ENCODE results near the gene FGF22. TPM values are rescaled to one million over a fixed set of nuclear protein-coding genes. Genes with fewer than 3 reads are reported as not detected.

FGF22 gene
- total RNA-seq, 2 experiments from 2014 or later = not detected

DNA sequence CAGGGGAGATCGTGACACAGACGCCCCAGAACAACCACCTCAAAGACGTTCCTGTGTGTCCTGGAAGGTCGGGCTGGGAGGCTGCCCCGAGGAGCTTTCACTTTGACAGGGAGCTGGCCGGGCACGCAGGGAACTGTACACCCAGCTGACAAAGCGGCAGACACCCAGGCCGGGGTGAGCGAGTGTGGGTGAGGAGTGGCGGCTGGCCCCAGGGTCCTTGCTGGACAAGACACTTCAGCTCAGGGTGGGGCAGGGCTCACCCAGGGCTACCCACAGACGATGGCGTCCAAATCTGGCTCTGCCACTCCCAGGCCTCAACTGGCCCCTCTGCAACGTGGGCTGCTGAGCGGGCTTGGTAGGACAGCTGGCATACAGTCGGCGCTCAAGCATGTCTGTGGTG lies 2.0 kb downstream of the FGF22 start:
- no peaks in the 10 kb centered on the region for H3K9me3 Mint-ChIP-seq
- H3K4me3 Mint-ChIP-seq = no peak overlapping the region
- peaks cover 4% of the 10 kb centered on the region for H3K27me3 Mint-ChIP-seq
- H3K36me3 Mint-ChIP-seq = peaks cover 4% of the 10 kb centered on the region
- H3K4me1 Mint-ChIP-seq = peaks cover 7% of the 10 kb centered on the region
- H3K27ac Mint-ChIP-seq = no peak overlapping the region
- no peak for DNase-seq

DNA sequence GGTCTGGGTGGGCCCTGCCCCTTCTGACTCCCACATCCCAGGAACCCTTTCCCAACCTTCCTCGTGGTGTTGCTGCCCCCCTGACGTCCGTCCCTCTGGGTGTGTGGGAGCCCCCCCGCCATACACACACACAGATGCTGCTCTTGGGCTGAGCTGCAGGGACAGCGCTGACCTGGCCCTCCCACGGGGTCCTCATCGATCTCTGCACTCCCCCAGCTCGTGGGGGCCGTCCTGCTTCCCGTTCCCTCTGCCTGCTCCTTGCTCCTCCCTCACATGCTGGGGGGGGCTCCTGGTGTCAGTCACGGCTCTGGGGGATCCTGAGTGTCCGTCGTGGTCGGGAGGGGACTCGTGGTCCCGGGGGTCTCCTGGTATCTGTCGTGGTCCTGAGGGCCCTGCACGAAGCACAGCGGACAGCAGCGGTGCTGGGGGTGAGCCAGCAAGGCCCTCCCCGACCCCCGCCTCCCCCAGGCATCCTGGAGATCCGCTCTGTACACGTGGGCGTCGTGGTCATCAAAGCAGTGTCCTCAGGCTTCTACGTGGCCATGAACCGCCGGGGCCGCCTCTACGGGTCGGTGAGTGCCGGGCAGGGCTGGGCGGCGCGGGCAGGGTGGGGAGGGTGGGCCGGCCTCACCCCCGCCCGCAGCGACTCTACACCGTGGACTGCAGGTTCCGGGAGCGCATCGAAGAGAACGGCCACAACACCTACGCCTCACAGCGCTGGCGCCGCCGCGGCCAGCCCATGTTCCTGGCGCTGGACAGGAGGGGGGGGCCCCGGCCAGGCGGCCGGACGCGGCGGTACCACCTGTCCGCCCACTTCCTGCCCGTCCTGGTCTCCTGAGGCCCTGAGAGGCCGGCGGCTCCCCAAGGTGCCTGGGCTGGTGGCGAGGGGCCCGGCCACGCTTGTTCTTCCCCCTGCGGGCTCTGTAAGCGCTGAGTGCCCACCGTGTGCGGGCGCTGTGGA lies 3.4 kb downstream of the FGF22 start:
- Mint-ChIP-seq H3K4me3 (peak overlapping the region; percentile 2), H3K4me1 (peaks cover 7% of the 10 kb centered on the region), H3K27ac (no peak overlapping the region), H3K36me3 (peaks cover 5% of the 10 kb centered on the region), H3K27me3 (peaks cover 4% of the 10 kb centered on the region), H3K9me3 (no peaks in the 10 kb centered on the region)
- no peak for DNase-seq

DNA sequence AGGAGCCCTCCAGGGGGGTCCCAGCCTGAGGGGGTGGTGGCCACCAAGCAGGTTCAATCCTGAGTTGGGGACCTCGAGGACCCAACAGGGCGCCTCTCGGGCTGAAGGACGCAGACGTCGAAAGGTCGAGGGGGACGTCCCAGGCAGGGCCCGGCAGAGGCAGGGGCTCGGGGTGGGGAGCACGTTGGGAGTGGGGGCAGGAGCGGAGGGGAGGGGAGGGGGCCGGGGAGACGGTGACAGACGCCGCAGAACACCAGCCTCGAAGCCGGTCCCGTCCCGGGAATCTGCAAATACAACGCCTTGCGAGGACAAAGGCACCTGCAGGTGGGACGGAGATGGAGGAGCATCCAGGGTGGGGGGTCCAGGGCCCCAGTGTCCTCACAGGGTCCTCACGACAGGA lies 4.1 kb downstream of the FGF22 start:
- Mint-ChIP-seq H3K9me3 (no peaks in the 10 kb centered on the region), H3K27me3 (peaks cover 4% of the 10 kb centered on the region), H3K36me3 (peaks cover 8% of the 10 kb centered on the region), H3K4me1 (peaks cover 5% of the 10 kb centered on the region), H3K4me3 (no peak overlapping the region), H3K27ac (no peak overlapping the region)
- no peak for DNase-seq

DNA sequence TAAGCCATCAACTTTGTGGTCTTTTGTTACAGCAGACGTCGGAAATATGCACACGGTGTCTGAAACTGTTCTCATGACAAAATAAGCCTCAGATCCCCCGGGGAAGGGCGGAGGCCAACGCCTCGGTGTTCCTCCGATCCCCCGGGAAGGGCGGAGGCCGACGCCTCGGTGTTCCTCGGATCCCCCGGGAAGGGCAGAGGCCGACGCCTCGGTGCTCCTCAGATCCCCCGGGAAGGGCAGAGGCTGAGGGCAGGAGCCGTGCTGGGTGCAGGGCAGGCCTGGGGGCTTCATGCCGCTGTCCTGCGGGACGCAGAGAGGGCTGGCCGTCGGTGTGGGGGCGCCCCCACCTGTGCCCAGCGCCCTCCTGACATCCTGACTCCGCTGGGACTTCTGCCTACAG lies 4.7 kb downstream of the FGF22 start:
- DNase-seq = no peak
- H3K4me1 Mint-ChIP-seq = peaks cover 2% of the 10 kb centered on the region
- H3K4me3 Mint-ChIP-seq = no peak overlapping the region
- H3K27ac Mint-ChIP-seq = no peak overlapping the region
- H3K36me3 Mint-ChIP-seq = peaks cover 9% of the 10 kb centered on the region
- peaks cover 1% of the 10 kb centered on the region for H3K27me3 Mint-ChIP-seq
- H3K9me3 Mint-ChIP-seq = no peaks in the 10 kb centered on the region

DNA sequence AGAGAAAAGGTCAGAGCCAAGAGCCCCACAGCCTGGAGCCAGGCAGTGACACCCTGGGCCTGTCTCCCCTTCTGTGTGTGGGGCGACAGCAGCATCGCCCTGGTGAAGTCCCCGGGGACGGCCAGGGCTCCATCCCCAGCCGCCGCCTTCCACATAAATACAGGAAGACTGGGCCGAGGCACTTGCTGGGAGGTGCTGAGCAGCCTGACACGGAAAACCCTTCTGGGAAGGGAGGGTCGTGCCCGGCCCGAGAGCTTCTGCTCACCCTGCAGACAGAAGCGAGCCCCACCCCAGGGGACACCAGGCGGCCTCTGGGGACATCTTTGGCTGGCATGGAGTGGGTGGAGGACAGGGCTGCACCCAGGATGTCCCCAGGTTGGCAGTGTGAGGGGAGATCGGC lies 5.1 kb downstream of the FGF22 start:
- H3K27me3 Mint-ChIP-seq = no peaks in the 10 kb centered on the region
- H3K36me3 Mint-ChIP-seq = peaks cover 9% of the 10 kb centered on the region
- H3K27ac Mint-ChIP-seq = no peak overlapping the region
- no peaks in the 10 kb centered on the region for H3K9me3 Mint-ChIP-seq
- no peak for DNase-seq
- no peaks in the 10 kb centered on the region for H3K4me1 Mint-ChIP-seq
- H3K4me3 Mint-ChIP-seq = no peak overlapping the region

GRCh38 chr19:645912-646778 lies 6.5 kb downstream of the FGF22 start:
- Mint-ChIP-seq H3K27me3 (no peaks in the 10 kb centered on the region), H3K36me3 (peaks cover 9% of the 10 kb centered on the region), H3K27ac (peak overlapping the region; percentile 60), H3K9me3 (no peaks in the 10 kb centered on the region), H3K4me1 (no peaks in the 10 kb centered on the region), H3K4me3 (no peak overlapping the region)
- DNase-seq = no peak

DNA sequence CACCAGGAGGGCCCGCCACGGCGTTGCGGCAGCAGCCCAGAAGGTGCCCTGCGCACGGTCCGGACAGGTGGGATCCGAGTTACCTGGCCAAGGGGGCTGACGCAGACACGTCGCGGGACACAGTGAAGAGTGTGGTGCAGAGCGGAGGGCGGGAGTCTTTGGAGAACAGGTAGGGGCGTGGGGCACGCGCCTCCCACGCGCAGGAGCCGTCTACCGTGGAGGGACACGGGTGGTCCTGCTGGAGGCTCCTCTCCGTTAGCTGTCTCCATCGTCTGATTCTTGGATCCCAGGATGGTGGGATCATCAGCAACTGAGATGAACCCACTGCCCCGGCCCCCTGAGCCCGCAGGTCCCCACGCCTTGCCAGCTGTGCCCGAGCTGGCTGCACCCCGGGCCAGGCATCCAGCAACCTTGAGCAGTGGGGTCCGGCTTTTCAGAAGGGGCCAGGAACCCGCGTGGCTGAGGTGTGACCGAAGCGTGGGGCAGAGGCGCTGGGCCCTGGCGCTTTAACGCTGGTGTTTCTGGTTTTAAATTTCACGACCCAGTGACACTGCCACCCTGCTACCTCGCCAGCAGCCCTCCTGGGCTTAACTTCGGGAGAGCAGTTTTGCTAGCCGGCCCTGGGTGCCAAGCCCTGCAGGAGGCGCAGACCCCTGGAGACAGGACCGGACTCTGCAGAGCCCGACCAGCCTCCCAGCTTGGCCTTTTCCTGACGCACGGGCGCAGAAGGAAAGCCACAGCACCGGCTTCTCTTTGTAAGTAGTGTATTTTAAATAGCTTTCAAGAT lies 7.3 kb downstream of the FGF22 start:
- no peaks in the 10 kb centered on the region for H3K9me3 Mint-ChIP-seq

DNA sequence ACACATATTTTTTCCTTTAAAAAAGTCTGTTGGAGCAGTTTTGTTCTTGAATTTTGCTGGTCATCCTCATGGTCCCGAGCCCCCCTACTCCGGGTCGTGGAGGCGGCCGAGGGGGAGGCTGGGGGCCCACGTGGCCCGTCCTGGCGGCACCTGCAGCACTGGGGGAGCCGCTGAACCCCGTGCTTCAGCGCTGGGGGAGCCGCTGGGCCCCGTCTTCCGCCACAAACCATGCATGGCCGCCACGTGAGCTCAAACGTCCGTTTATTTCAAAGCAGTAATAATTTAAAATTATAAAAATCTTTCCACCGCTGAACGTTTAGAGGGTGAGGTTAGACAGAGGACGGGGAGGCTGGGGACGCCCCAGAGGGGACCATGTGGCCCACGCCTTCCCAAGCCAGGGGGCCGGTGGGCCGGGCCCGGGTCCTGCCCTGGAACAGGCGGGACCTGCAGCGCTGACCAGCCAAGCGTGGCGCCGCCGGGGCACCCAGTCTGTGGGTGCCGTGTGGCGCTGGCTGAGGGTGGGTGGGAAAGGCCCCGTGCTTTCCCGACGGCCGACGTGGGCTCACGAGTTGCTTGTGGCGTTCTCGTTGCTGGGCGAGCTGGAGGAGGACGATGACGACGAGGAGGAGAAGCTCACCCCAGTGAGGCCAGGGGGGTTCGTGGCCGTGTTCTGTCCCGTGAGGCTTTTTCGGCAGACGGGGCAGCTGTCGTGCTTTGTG lies 8.0 kb downstream of the FGF22 start:
- H3K4me3 Mint-ChIP-seq = no peak overlapping the region
- H3K27me3 Mint-ChIP-seq = no peaks in the 10 kb centered on the region
- no peak for DNase-seq
- no peaks in the 10 kb centered on the region for H3K9me3 Mint-ChIP-seq
- peaks cover 9% of the 10 kb centered on the region for H3K36me3 Mint-ChIP-seq
- H3K4me1 Mint-ChIP-seq = no peaks in the 10 kb centered on the region
- no peak overlapping the region for H3K27ac Mint-ChIP-seq

More for the DNA sequence above, 7.3 kb downstream of the FGF22 start:
- H3K27ac Mint-ChIP-seq = no peak overlapping the region
- H3K4me3 Mint-ChIP-seq = no peak overlapping the region
- DNase-seq = no peak
- no peaks in the 10 kb centered on the region for H3K27me3 Mint-ChIP-seq
- H3K36me3 Mint-ChIP-seq = peaks cover 9% of the 10 kb centered on the region
- no peaks in the 10 kb centered on the region for H3K4me1 Mint-ChIP-seq

GRCh38 chr19:648305-648704 lies 8.6 kb downstream of the FGF22 start:
- no peaks in the 10 kb centered on the region for H3K9me3 Mint-ChIP-seq
- H3K4me3 Mint-ChIP-seq = no peak overlapping the region
- no peak for DNase-seq
- no peaks in the 10 kb centered on the region for H3K27me3 Mint-ChIP-seq
- peaks cover 9% of the 10 kb centered on the region for H3K36me3 Mint-ChIP-seq
- H3K4me1 Mint-ChIP-seq = no peaks in the 10 kb centered on the region
- H3K27ac Mint-ChIP-seq = no peak overlapping the region

GRCh38 chr19:648904-649801 lies 9.5 kb downstream of the FGF22 start:
- H3K9me3 Mint-ChIP-seq = no peaks in the 10 kb centered on the region
- H3K27ac Mint-ChIP-seq = no peak overlapping the region

DNA sequence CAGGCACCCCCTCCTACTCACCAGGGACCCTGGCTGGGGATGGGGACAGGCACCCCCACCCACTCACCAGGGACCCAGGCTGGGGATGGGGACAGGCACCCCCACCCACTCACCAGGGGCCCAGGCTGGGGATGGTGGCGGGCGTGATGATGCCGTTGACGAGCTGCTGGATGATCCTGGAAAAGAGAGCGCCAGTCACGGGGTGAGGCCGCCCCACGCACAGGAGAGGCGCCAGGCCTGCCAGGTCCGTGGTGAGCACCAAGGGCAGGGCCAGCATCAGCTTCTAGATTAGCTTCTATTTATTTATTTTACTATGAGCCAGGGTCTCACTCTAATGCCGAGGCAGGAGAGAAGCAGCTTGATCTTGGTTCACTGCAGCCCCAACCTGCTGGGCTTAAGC lies 10.4 kb downstream of the FGF22 start:
- no peaks in the 10 kb centered on the region for H3K27me3 Mint-ChIP-seq
- peaks cover 5% of the 10 kb centered on the region for H3K4me1 Mint-ChIP-seq
- no peaks in the 10 kb centered on the region for H3K9me3 Mint-ChIP-seq
- no peak overlapping the region for H3K4me3 Mint-ChIP-seq
- no peak for DNase-seq
- H3K36me3 Mint-ChIP-seq = peaks cover 10% of the 10 kb centered on the region
- H3K27ac Mint-ChIP-seq = no peak overlapping the region

More at GRCh38 chr19:648904-649801, 9.5 kb downstream of the FGF22 start:
- H3K27me3 Mint-ChIP-seq = no peaks in the 10 kb centered on the region
- no peaks in the 10 kb centered on the region for H3K4me1 Mint-ChIP-seq
- no peak overlapping the region for H3K4me3 Mint-ChIP-seq
- H3K36me3 Mint-ChIP-seq = peaks cover 9% of the 10 kb centered on the region
- DNase-seq = no peak

- Mint-ChIP-seq H3K27ac (no peak overlapping the region), H3K27me3 (no peaks in the 10 kb centered on the region), H3K4me1 (peaks cover 15% of the 10 kb centered on the region), H3K9me3 (no peaks in the 10 kb centered on the region), H3K4me3 (no peak overlapping the region), H3K36me3 (peaks cover 10% of the 10 kb centered on the region)
- DNase-seq = no peak
Measured at GRCh38 chr19:651114-651818, 11.6 kb downstream of the FGF22 start.

GRCh38 chr19:651991-652390 lies 12.3 kb downstream of the FGF22 start:
- no peaks in the 10 kb centered on the region for H3K27me3 Mint-ChIP-seq
- no peak for DNase-seq
- H3K27ac Mint-ChIP-seq = no peak overlapping the region
- no peaks in the 10 kb centered on the region for H3K9me3 Mint-ChIP-seq
- H3K4me3 Mint-ChIP-seq = no peak overlapping the region
- H3K36me3 Mint-ChIP-seq = peaks cover 10% of the 10 kb centered on the region
- peaks cover 15% of the 10 kb centered on the region for H3K4me1 Mint-ChIP-seq

Measured in activated naive CD8-positive, alpha-beta T cell treated with anti-CD3 and anti-CD28 coated beads for 36 hours (primary cell).